RWPE2 (cell line): ENCODE results near the gene CCDC171.

Source experiments
- ATAC-seq: fragments of 200-7000 bp; cut with Tn5 transposase; 3 replicates; pipeline ENCODE4 v1.9.1; 2021; ENCODE audit warnings: low read depth
- DNase-seq: peaks from one replicate; pipeline ENCODE4 v3.0.0-alpha.2; 2020; ENCODE audit warnings: low spot score
- H3K27ac ChIP-seq: fragments of 450-650 bp; 2 replicates; pipeline ENCODE4 v1.5.1; 2017; ENCODE audit warnings: mild to moderate bottlenecking; ENCODE audit not compliant: poor library complexity, severe bottlenecking
- H3K27me3 ChIP-seq: fragments of 250-450 bp; sonication (Bioruptor Pico); 2 replicates; pipeline ENCODE4 v1.5.1; 2021; ENCODE audit warnings: mild to moderate bottlenecking, moderate library complexity; ENCODE audit not compliant: insufficient read depth, poor library complexity, severe bottlenecking
- H3K36me3 ChIP-seq: fragments of 250-450 bp; sonication (Bioruptor Pico); 2 replicates; pipeline ENCODE4 v1.5.1; 2020; ENCODE audit warnings: low read depth, mild to moderate bottlenecking, moderate library complexity
- H3K4me1 ChIP-seq: fragments of 250-450 bp; sonication (Bioruptor Pico); 2 replicates; pipeline ENCODE4 v1.5.1; 2021; ENCODE audit warnings: mild to moderate bottlenecking, moderate library complexity; ENCODE audit not compliant: insufficient read depth, poor library complexity, severe bottlenecking
- H3K4me3 ChIP-seq: fragments of 250-450 bp; sonication (Bioruptor Pico); 2 replicates; pipeline ENCODE4 v1.5.1; 2021; ENCODE audit warnings: mild to moderate bottlenecking, moderate library complexity; ENCODE audit not compliant: severe bottlenecking
- H3K9me3 ChIP-seq: fragments of 250-450 bp; sonication (Bioruptor Pico); 2 replicates; pipeline ENCODE4 v1.5.1; 2021; ENCODE audit warnings: mild to moderate bottlenecking, moderate library complexity; ENCODE audit not compliant: severe bottlenecking
- CTCF ChIP-seq: fragments of 450-650 bp; IDR thresholded peaks from one replicate; pipeline ENCODE4 v1.5.1; 2017; ENCODE audit warnings: mild to moderate bottlenecking, moderate library complexity; ENCODE audit not compliant: poor library complexity, severe bottlenecking

CCDC171 gene

DNA sequence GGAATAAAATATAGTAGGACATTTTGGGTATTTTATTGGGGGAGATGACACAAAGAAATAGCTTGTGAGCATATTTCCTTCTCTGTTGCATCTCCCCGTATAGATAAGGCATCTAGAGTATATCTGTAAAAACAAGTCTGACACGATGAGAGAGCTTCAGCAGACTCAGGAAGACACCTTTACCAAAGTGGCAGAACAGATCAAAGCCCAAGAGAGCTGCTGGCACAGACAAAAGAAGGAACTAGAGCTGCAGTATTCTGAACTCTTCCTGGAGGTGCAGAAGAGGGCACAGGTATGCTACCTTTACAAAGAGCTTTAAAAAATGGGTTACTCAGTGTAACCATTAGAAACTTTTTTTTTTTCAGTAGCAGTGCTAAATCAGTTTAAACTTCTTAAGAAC, 176.7 kb downstream of the CCDC171 start:
- Histone ChIP-seq H3K36me3 (no peaks in the 10 kb centered on the region), H3K27me3 (no peaks in the 10 kb centered on the region), H3K9me3 (no peaks in the 10 kb centered on the region), H3K27ac (no peak overlapping the region), H3K4me1 (peaks cover 3% of the 10 kb centered on the region), H3K4me3 (no peak overlapping the region)
- DNase-seq (no peak), ATAC-seq (no peak)
- TF ChIP-seq CTCF: no peak

DNA sequence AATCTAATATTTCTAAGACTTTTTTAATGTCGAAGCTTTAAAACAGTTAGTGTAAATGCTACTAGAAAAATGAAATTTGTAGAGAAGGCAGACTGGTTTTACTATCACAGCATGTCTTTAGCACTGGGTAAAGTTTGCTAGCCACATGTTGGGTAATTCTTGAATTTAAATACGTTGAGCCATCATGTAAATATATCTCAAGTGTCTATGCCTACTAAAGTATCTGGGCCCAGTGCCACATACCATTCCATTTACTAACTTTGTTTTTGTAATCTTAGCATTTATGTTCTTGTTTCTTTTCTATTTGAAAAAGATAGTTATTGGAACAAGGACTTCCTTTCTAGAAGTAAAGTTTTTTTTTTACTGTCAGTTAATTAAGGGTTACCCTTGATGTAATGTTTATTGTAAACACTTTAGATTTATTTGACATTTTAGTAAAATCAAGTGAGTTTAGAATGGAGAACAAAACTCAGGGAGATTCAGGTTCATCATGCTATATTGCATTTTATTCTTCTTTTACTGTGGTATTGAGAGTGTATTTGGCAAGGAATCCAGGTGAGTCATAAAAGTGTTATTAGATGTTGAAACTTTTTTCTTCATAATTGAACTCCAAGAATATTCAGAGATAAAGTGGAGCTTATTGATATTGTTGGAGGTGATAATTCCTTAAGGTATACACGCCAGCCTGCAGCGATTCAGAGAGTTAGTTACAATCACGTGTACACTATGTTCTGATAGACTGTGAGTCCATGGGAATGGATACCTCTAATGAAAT, 182.4 kb downstream of the CCDC171 start:
- Histone ChIP-seq H3K27ac (peak overlapping the region; percentile 83), H3K4me3 (no peak overlapping the region), H3K27me3 (no peaks in the 10 kb centered on the region), H3K4me1 (peaks cover 38% of the 10 kb centered on the region), H3K9me3 (no peaks in the 10 kb centered on the region), H3K36me3 (no peaks in the 10 kb centered on the region)
- no peak for TF ChIP-seq CTCF
- DNase-seq (peak; percentile 34), ATAC-seq (peak; percentile 97)

DNA sequence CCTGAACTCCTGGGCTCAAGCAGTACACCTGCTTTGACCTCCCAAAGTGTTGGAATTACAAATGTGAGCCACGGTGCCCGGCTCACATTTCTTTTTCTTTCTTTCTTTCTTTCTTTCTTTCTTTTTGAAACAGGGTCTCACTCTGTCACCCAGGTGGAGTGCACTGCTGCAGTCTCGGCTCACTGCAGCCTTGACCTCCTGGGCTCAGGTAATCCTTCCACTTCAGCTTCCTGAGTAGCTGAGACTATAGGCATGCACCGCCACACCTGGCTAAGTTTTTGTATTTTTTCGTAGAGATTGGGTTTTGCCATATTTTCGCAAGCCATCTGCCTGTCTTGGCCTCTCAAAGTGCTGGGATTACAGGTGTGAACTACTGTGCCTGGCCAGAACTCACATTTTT, 183.7 kb downstream of the CCDC171 start:
- DNase-seq: no peak
- H3K27me3 ChIP-seq: no peaks in the 10 kb centered on the region
- no peak for ATAC-seq
- H3K36me3 ChIP-seq: no peaks in the 10 kb centered on the region
- H3K4me3 ChIP-seq: no peak overlapping the region
- no peak for TF ChIP-seq CTCF
- peaks cover 38% of the 10 kb centered on the region for H3K4me1 ChIP-seq
- peak overlapping the region; percentile 83 for H3K27ac ChIP-seq
- H3K9me3 ChIP-seq: no peaks in the 10 kb centered on the region

DNA sequence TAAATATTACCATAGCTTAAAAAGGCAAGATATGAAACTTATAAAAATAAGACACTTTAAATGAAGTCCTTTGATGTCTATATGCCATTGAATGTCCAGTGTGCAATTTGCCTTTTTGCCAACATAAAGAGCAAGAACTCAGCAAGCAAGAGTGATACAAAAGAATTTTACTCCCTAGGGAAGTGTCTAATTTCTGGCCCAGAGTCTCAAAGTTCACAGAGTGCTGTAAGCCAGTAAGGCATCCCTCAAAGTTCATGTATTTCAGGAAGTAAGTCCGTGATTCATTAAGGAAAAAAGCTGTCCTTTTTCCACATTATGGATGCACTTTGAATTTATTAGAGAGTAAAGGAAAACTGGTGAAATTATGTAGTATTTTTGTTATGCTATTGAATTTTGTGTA, 185.2 kb downstream of the CCDC171 start:
- no peak for ATAC-seq
- no peak overlapping the region for H3K4me3 ChIP-seq
- H3K27ac ChIP-seq: no peak overlapping the region
- no peak for TF ChIP-seq CTCF
- H3K9me3 ChIP-seq: no peaks in the 10 kb centered on the region
- H3K4me1 ChIP-seq: peaks cover 38% of the 10 kb centered on the region
- no peak for DNase-seq
- H3K27me3 ChIP-seq: no peaks in the 10 kb centered on the region
- H3K36me3 ChIP-seq: no peaks in the 10 kb centered on the region

- DNase-seq (no peak), ATAC-seq (no peak)
- no peaks in the 10 kb centered on the region for H3K27me3 ChIP-seq
- no peak for TF ChIP-seq CTCF
- no peaks in the 10 kb centered on the region for H3K36me3 ChIP-seq
- no peak overlapping the region for H3K27ac ChIP-seq
- peaks cover 20% of the 10 kb centered on the region for H3K4me1 ChIP-seq
- no peaks in the 10 kb centered on the region for H3K9me3 ChIP-seq
- H3K4me3 ChIP-seq: no peak overlapping the region
Observed at GRCh38 chr9:15741015-15741414, 188.2 kb downstream of the CCDC171 start.
